ENCODE data around the gene CYTH1. TPM values are rescaled to one million over a fixed set of nuclear protein-coding genes. Genes with fewer than 3 reads are reported as not detected.

The CYTH1 gene
- total RNA-seq, 1 experiment from 2014 or later, result 20.0 TPM

- no peak for TF ChIP-seq ZNF425 (CRISPR knock-in tag; conservative IDR thresholded peaks at IDR 0.05)
- TF ChIP-seq ZNF317 (CRISPR knock-in tag; IDR thresholded peaks at IDR 0.05; ENCODE audit: borderline replicate concordance, low read depth), result no peak
- TF ChIP-seq ZMAT4 (CRISPR knock-in tag; IDR thresholded peaks at IDR 0.05), result no peak
- TF ChIP-seq FOXP1 (CRISPR knock-in tag; IDR thresholded peaks at IDR 0.05; ENCODE audit: borderline replicate concordance), result no peak
- TF ChIP-seq MAX (CRISPR knock-in tag; IDR thresholded peaks at IDR 0.05), result no peak
- no peak for TF ChIP-seq JUN (CRISPR knock-in tag; IDR thresholded peaks at IDR 0.05)
These were observed 112.0 kb downstream of the CYTH1 start (continued) for GRCh38 chr17:78669975-78670518.

GRCh38 chr17:78669256-78669974 is 112.7 kb downstream of the CYTH1 start:
- H3K27me3 Mint-ChIP-seq (ENCODE audit: low read depth), result no peaks in the 10 kb centered on the region; the same call in 1 of the 2 replicates
- no peak overlapping the region; the same call in 1 of the 2 replicates for H3K27ac Mint-ChIP-seq
- ChIA-PET POLR2A (interaction anchor here (0.6 kb wide), 1 partner anchor 88 kb away, joined by 4 read pairs; no protein-coding TSS in a partner anchor), CTCF (no interaction called here)
- peaks cover 12% of the 10 kb centered on the region for H3K4me1 Mint-ChIP-seq
- DNase-seq (ENCODE audit: low spot score) (no peak), ATAC-seq (no peak)
- peaks cover 12% of the 10 kb centered on the region for H3K9me3 Mint-ChIP-seq
- H3K4me3 Mint-ChIP-seq, result no peak overlapping the region
- peaks cover 11% of the 10 kb centered on the region; the same call in 1 of the 2 replicates for H3K36me3 Mint-ChIP-seq
- TF ChIP-seq SOX15 (CRISPR knock-in tag; IDR thresholded peaks at IDR 0.05) (no peak), PRDM15 (CRISPR knock-in tag; IDR thresholded peaks at IDR 0.05) (no peak), MLX (CRISPR knock-in tag; IDR thresholded peaks at IDR 0.05) (no peak), ZNF121 (CRISPR knock-in tag; IDR thresholded peaks at IDR 0.05) (no peak), CREB1 (CRISPR knock-in tag; IDR thresholded peaks at IDR 0.05) (no peak), PREB (CRISPR knock-in tag; IDR thresholded peaks at IDR 0.05; ENCODE audit: borderline replicate concordance) (no peak), ARID4B (CRISPR knock-in tag; IDR thresholded peaks at IDR 0.05; ENCODE audit: borderline replicate concordance) (no peak), NR3C1 (CRISPR knock-in tag; conservative IDR thresholded peaks at IDR 0.05; ENCODE audit: low read depth) (no peak), ATF3 (CRISPR knock-in tag; conservative IDR thresholded peaks at IDR 0.05) (no peak), ATF1 (CRISPR knock-in tag; IDR thresholded peaks at IDR 0.05) (no peak), NFYB (CRISPR knock-in tag; conservative IDR thresholded peaks at IDR 0.05; ENCODE audit: low read depth) (no peak), ZNF416 (CRISPR knock-in tag; IDR thresholded peaks at IDR 0.05) (no peak)

Measured in WTC11 (cell line).